GM11168 (cell line): ENCODE results near the gene C2CD4A.

Source experiments
- in situ Hi-C: fragments of 300-500 bp; cut with MboI; formaldehyde crosslinking; loops from one replicate; pipeline ENCODE4 v1.12.0; 2022; ENCODE audit warnings: low sequenced_read_pairs; ENCODE audit not compliant: unreplicated experiment

Gene C2CD4A

DNA sequence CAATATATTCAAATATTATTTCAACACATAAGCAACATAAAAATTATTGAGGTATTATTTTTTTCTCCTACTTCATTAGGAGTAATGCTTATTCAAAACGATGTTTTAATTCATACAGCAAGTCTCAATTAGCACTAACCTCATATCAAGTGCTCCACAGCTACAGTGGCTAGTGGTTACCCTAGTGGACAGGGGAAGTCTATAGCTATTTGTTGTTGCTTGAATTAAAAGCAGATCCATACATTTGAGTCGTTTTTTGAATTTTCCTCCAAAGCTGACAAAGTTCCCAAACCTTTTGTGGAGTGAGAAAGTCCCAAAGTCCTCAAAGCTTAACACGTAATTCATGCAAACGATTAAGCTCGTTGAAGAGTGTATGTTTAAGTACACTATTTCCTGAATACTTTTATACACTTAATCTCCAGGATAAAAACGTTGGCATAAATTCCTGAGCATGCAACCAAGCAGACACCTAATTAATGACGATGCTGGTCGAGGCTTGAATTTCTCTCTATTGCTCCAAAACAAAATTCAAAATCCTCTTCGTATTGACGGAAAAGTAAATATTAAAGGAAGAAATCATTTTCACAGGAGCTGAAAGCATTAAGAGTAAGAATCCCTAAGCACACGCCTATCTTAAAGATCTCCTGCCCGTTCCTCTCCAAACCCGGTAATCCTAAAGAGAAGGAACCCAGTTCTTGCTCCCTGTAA is 7.5 kb upstream of the C2CD4A start:
- in situ Hi-C loops: no loop called here

DNA sequence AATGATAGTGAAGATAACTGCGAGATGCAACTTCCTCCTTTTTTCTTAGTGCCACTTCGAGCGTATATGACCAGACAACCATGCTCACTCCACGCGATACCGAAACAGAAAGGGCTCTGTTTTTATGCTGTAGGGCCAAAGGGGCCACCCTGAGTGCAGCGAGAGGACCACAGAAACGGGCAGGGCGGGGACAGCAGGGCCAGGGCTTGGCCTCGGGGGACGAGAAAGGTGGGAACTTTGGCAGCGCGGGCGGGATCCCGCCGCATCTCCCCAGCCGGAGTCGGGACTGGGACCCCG is 7.0 kb upstream of the C2CD4A start:
- in situ Hi-C loops: no loop called here

DNA sequence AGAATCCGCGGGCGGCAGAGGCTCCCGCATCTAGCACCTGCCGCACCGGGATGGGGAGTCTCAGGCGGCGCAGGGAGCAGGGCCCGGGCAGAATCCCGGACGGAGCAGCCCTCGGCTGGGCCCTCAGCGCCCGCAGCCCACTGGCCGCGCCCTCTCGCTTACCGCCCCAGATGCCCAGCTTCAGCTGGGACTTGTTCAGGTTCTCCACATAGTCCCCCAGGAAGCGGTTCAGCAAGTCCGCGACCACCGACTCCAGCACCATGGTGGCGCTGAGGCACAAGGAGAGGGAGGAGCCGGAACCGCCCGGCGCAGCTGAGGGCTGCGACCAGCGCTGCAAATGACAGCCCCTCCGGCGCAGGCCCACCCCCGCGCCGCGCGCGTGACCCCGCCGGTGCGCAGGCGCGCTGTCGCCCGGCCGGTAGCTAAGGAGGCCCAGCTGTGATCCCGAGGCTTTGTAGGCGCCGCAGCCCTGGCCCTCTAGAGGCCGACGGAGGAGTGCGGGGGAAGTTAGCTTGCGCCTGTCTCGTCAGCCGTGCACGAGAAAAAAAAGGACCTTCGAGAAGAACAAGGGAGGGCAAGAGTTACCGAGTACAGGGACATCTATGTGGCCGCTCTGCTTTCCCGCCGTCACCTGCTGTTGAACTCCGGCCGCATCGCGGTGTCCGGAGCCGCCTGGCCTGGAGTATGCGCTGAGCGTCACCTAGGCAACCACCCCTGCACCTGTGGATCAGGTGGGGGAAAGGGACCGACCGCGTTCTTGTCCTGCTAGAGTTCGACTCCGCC is 6.5 kb upstream of the C2CD4A start, which contains the start of gene VPS13C:
Gene VPS13C (minus strand): TSS at position 335 of the 783 bp plus-strand sequence. CDS start 73 bp downstream, at position 262.
- in situ Hi-C loops: no loop called here

DNA sequence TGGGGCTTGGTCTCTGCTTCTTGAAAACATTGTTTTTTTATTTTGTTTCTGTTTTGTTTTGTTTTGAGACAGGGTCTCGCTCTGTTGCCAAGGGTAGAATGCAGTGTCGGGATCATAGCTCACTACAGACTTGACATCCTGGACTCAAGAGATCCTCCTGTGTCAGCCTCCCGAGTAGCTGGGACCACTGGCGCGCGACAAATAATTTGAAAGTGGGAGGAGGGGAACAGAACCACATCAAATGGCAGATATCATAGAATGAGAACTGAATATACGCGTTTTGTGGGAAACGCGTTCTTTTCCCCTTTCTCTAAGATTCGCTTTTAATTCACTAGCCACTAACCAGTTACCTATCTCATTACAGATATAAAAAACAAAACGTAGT is 5.9 kb upstream of the C2CD4A start:
- in situ Hi-C loops: no loop called here

DNA sequence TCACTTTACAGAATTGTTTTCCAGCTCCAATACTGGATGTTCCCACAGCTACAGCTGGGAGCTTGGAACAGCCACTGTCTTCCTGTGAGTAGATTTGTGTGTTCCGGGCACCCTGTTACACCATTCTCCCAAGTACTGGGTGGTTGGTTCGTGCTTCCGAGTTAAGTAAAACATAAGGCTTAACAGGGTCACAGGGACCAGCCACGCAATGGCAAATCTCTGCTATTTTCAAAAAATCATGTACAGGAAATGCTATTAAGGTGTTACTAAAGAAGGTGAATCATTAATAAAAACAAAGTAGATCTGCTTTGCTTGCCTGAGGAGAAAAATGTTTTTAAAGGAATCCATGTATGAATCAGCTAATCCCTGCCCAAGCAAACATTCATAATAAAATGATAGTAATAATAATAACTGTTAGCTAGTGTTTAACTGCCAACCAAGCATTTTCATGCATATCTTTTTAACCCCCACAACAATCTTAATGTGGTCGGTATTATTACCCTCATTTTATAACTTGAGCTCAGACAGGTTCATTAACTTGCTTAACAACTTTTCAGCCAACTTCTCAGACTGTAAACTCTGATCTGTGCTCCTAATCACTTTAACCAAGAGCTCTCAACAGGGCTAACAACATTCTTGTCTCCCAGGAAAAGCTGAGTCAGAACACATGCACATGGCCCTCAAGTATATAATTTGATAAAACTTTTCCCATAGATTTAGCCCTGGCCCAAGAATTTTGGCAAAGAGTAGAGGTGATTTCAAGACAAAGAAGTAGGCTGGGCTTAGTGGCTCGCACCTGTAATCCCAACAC is 2.7 kb upstream of the C2CD4A start:
- in situ Hi-C loops: no loop called here

DNA sequence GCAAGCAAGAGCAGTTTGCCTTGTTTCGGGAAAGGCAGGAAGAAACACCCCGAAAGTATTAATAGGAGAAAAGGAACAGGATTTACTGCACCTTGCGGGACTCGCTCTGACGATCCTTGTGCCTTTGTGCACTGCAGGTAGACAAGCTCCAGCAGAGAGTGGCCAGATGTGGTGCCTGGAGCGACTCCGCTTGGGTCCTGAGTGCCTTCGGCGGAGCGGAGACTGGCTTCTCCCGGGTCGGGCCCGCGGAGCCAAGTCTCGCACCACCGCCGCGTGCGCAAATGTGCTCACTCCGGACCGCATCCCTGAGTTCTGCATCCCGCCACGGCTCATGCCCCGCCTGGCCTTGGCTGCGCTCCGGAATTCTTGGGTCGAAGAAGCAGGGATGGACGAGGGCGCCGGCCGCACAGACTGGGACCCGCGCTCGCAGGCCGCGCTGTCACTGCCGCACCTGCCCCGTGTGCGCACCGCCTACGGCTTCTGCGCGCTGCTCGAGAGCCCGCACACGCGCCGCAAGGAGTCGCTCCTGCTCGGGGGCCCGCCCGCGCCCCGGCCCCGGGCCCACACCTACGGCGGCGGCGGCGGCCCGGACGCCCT is 769 bp downstream of the C2CD4A start:
- in situ Hi-C loops: no loop called here

DNA sequence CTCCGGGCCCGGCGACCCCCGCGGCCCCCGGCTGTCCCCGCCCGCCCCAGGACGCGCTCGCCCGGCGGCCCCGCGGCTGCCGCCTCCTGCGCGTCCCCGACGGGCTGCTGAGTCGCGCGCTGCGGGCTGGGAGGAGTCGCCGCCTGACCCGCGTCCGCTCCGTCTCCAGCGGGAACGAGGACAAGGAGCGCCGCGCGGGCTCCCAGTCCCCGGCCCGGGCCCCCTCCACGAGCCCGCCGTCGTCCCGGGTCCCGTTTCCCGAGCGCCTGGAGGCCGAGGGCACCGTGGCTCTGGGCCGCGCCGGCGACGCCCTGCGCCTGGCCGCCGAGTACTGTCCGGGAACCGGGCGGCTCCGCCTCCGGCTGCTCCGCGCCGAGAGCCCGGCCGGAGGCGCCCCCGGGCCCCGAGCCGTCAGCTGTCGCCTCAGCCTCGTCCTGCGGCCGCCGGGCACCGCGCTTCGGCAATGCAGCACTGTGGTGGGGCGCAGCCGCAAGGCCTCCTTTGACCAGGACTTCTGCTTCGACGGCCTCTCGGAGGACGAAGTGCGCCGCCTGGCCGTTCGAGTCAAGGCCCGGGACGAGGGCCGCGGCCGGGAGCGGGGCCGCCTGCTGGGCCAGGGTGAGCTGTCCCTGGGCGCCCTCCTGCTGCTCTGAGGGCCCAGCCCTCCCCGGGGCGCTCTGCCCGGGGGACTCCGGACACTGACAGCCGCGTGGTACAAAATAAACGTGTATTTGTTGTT is 1.5 kb downstream of the C2CD4A start:
- in situ Hi-C loops: no loop called here

DNA sequence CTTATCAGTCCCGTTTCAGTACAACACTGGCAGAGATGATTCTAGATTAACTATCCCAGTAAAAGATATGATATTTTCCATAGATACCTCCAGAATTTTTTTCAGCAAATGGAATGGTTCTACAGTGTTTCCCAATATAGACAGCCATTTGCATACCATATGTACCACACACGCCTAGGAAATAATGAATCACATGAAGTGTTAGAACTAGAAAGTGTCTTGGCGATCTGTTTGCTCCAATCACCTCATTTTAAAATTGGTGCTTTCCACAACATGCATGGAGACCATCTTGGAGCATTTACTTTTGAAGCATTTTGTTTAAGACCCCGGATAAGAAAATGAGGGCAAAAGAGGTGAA is 2.0 kb downstream of the C2CD4A start:
- in situ Hi-C loops: no loop called here

DNA sequence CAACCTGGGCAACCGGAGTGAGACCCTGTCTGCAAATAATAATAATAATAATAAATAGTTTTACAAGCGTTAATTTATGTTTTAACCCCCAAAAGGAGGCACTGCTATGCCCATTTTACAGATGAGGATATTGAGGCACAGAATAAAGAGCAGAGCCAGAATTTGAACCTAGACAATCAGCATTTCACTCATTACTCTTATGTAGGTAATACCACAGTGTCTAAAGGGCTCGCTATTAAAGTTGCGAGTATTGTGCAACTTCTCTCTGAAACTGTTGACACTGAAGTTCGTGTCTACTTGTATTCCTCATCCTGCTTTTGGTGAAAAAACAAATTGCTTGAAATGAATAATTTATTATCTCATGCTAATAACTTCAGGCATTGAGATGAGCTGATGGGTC is 2.8 kb downstream of the C2CD4A start:
- in situ Hi-C loops: no loop called here

DNA sequence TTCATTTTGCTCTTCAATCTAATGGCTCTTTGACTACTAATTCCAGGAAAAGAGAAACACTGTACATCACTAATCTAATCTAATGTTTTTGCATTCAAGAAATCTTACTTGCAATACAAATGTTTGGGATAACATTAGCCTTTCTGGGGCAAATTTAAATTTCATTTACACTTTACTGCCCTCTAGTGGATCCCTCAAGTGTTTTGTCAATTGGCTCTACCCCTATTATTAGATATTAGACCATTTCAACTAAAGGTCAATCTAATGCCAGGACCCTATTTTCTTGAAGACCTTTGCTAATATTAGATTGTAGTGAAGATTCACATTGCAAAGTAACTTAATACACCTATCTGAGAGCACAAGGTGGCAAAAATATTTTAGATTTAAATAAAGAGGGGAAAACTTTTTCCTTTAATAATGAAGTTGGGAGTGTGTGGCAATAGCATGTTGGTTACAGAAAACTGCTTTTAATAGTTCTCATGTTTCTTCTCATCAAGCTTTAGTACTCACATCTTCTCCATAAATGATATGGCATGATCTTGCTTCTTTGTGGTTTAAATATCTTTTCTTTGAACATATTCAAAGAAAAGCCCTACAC is 5.0 kb downstream of the C2CD4A start:
- in situ Hi-C loops: no loop called here

DNA sequence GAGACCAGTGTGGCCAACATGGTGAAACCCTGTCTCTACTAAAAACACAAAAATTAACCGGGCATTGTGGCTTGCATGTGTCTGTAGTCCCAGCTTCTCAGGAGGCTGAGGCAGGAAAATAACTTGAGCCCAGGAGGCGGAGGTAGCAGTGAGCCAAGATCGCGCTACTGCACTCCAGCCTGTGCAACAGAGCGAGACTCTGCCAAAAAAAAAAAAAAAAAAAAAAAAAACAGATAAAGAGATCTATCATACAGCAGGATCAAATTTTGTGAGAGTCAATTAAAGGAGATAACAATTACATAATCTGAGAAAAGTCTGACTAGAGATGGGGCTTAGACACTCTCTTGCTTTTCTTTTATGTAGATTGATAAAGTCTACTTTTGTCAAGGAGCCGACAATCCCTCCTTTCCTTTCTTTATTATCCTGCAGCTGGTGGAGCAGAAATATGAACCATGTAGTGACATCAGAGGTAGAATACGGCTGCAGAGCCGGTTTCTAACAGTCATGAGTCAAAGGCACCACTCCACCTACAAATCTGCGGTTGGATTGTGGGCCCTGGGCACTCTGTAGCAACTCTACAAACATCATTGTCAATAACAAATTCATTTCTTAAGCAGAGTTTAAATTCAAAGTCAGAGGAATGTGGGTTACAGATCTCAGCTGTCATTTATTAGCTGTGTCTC is 9.0 kb downstream of the C2CD4A start:
- in situ Hi-C loops: no loop called here

DNA sequence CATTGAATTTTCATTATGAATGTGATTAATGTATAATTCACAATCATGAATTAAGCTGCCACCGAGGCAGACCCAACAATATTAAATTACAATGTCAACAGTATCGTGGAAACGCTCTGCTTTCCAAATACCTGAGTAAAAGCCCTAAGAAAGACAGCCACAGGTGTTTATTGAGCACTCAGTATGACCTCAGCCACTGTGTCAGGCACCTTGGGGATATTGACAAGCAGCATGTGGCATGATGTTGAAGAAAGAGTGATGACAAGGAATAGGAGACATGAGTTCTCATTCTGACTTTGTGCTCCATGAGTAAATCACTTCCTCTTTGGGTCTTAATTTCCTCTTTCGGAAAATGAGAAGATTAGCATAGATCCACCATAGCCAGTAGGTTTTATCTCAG is 12.8 kb downstream of the C2CD4A start:
- in situ Hi-C loops: no loop called here

DNA sequence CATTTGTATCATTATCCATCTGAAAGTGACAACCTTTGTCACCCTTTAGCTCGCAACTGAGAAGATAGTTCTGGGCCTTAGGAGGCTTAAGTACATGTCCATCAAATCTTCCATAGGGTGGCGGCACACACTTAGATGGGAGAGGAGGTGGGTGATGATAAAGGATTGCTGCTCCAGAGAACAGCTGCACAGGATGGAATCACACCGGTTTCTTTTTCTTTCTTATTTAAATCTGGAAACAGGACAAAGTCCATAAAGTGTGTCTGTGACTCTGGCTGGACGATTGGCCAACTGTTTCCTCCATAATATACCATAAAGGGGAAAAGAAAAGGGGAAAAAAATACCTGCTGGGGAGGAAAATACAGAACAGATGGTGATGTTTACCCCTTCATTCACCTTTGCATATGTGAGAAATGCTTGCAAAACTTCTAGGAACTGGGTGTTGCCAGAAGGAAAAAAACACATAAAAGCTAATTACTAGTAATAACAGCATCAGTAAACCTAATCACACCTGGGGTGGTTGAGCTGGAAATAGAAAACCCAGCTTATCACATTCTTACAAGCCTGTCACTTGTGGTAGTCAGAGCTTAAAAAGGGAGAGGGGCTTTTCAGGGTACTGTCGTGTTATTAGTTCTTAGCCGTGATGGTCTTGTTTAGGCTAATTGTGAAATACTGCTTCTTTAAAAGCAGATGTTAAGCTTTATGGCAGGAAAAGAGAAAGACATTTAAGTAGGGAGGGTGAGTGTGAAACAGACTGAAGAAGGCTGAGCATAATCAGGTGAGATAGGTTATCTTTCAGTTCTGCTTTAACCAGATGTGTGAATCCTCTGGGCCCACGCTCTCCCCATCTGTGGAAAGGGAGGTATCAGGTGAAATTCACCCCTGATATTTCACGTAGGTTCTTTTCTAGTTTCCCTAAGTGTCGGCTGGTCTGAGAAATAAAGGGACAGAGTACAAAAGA is 16.7 kb downstream of the C2CD4A start:
- in situ Hi-C loops: no loop called here

DNA sequence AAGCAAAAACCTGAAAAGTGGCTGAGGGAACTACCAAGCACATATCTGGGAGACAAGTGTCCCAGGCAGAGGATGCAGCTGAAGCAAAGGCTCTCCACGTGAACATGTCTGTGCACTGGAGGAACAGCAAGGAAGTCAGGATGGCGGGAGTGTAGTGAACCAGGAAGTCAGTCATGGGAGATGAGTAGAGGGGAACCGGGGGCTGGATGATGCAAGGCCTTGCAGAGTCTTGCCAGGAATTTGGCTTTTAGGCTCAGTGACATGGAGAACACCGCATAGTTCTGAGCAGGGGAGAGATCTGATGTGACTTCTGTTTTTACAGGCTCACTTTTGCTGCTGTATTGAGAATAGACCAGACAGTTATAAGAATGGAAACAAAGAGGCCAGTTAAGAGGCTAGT is 19.0 kb downstream of the C2CD4A start:
- in situ Hi-C loops: no loop called here

DNA sequence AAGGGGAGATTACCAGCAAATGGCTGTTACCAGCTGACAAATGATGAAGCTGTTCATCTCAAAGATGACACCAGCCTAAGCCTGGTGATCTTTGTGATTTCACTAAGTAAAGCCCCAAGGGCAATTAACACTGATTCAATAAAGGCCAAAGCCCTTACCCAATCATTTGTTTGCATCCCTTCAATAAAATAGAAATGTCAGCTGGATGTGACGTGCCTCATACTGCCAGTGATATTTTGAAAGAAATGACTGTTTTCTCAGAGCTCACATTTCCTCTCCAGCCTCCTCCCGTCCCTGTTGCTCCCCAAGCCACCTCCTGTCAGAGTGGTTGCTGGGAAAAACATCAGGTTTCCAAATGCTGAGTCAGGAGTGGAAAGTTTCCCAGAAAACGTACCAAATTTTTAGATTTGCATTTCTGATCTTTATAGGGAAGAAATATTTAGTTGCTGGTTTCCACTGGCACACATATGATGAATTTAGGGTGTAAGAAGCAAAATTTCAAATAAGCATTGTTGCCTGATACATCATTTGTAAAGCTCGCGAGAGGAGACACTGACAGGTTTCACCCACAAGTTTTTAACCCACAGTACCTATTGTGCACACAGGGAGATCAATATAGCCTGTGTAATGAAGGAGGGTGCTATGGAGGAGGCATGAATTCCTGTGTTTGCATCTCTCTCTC is 21.0 kb downstream of the C2CD4A start:
- in situ Hi-C loops: no loop called here

DNA sequence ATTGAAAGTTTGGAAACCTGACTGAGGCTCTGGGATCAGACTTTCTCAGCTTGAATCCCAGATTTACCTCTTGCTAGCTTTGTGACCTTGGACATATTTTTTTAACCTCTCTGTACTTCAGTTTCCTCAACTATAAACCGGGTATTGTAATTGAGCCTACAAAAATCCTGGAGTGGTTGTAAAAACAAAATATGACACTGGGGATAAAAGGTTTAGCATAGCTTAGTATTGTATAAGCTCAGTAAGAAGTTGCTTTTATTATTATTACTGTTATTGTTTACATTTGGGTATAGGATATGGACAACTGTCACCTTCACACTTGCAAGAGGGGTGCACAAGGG is 21.5 kb downstream of the C2CD4A start:
- in situ Hi-C loops: no loop called here

DNA sequence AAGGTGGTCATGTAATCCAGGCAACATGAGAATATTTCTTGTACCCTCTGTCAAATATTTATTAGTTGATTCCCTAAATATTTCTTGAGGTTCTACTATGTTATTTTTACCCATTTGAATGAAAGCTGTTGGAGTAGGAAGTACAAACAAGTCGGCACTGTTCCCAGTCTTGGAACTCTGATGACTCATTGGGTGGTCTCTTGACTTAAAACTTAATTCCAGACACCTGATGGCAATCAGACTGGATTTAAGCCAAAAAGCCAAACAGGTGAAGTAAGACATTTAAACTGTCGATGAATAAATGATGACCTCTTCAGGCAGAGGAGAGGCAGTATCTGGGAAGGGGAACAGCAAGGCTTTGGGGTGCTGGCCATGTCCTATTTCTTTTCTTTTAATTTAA is 22.8 kb downstream of the C2CD4A start:
- in situ Hi-C loops: no loop called here

DNA sequence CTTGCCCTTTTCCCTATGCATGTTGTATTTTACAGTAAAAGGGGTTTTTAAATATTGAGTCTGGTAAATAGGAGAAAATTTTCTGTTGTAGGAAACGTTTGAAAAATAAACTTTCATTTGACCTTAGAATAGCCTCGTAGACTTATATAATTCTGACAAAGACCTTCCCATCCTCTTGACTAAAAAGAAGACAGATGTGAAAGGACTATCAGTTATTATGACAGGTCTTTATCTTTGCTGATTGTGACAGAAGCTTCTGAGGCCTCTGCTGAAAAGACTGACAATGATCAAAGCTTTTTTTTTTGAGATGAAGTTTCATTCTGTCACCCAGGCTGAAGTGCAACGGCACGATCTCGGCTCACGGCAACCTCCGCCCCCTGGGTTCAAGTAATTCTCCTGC is 24.2 kb downstream of the C2CD4A start:
- in situ Hi-C loops: no loop called here
